NOMO-1 treated with dmso at 0.1 percent for 144 hours (cell line): ENCODE data around the gene CADPS2.

Experiments
- DNase-seq: peaks from one replicate; lab custom pipeline; 2025; ENCODE audit not compliant: unreplicated experiment; lab: John Stamatoyannopoulos, UW

The CADPS2 gene

GRCh38 chr7:122618585-122619189, 267.6 kb downstream of the CADPS2 start:
- no peak for DNase-seq

- DNase-seq, result no peak
Measured at GRCh38 chr7:122616951-122617350, 269.3 kb downstream of the CADPS2 start.

GRCh38 chr7:122605929-122606328, 280.3 kb downstream of the CADPS2 start:
- DNase-seq, result no peak

- DNase-seq, result no peak
Measured at GRCh38 chr7:122604251-122604650, 282.0 kb downstream of the CADPS2 start.

- no peak for DNase-seq
Measured at GRCh38 chr7:122602800-122603199, 283.5 kb downstream of the CADPS2 start.

GRCh38 chr7:122600630-122601029, 285.6 kb downstream of the CADPS2 start:
- DNase-seq, result no peak

GRCh38 chr7:122600042-122600441, 286.2 kb downstream of the CADPS2 start:
- no peak for DNase-seq

- no peak for DNase-seq
Measured at GRCh38 chr7:122597277-122597676, 289.0 kb downstream of the CADPS2 start.

GRCh38 chr7:122595885-122596284, 290.4 kb downstream of the CADPS2 start:
- no peak for DNase-seq

GRCh38 chr7:122588621-122589020, 297.6 kb downstream of the CADPS2 start:
- DNase-seq, result no peak

- no peak for DNase-seq
Measured at GRCh38 chr7:122584676-122585251, 301.5 kb downstream of the CADPS2 start.

GRCh38 chr7:122578350-122578749, 307.9 kb downstream of the CADPS2 start:
- DNase-seq, result no peak

GRCh38 chr7:122577449-122578003, 308.7 kb downstream of the CADPS2 start:
- DNase-seq, result no peak

- no peak for DNase-seq
Measured at GRCh38 chr7:122572706-122573105, 313.6 kb downstream of the CADPS2 start.

- no peak for DNase-seq
Measured at GRCh38 chr7:122561326-122561725, 324.9 kb downstream of the CADPS2 start.

GRCh38 chr7:122556873-122557542, 329.3 kb downstream of the CADPS2 start:
- no peak for DNase-seq

- DNase-seq, result no peak
Measured at GRCh38 chr7:122556219-122556618, 330.0 kb downstream of the CADPS2 start.

- DNase-seq, result no peak
Measured at GRCh38 chr7:122553761-122554160, 332.5 kb downstream of the CADPS2 start.

GRCh38 chr7:122552769-122553168, 333.5 kb downstream of the CADPS2 start:
- no peak for DNase-seq

- no peak for DNase-seq
Measured at GRCh38 chr7:122550545-122550944, 335.7 kb downstream of the CADPS2 start.

GRCh38 chr7:122549578-122549977, 336.7 kb downstream of the CADPS2 start:
- no peak for DNase-seq

GRCh38 chr7:122546496-122546895, 339.8 kb downstream of the CADPS2 start:
- DNase-seq, result no peak
